ENCODE data around the gene PAX6.

The PAX6 gene

DNA sequence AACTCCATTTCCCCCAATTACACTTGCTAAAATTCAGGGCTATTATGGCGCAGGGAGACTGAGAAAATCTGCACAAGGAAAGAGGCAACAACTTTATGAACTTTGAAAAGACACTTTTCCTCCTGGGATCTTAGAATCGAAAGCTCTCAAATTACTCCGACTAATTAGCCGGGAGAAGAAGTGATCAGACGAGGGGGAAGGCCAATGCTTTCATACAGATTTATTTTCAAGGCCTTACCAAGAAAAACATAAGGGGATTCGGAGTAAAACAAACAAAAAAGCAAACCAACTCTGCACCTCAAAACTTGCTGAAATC, 1.6 kb downstream of the PAX6 start:
- no peak for DNase-seq (ENCODE audit: low read depth in 2 of 2, low spot score in 1 of 2)

DNA sequence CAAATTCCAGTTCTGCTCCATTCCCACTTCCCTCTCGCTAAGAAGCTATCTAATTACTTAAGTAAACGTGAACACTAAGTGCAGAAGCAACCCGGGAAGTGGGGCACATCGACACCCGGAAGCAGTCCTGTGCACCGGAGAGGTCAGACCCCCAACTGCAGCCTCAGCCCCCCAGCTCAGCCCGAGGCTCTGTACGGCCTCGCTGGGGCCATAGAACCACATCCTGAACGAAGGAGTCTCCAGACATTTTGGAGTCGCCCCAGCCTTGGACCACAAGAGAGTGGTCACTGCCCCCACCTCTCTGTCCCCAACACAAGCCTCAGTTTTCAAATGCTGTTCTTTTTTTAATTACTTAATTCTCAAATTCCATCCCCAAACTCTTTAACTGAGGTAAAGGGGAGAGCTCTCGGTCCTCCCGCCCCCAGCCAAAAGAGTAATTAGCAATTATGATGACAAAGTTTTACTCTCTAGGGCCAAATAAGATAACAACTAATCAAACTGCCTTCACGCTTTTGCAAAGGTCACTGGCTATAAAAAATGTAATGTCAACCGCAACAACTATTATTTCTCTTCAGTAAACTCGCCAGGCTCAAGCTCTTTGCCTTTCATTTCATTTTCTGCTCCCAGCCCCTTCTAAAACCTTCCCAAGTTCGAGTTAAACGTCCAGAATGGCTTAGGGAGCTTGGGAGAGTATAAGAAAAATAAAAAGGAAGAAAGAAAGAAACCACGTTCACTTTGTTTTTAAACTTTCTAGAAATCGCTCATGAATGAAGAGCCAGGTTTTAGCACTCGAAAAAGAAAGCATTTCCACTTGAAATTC, 2.2 kb downstream of the PAX6 start:
- no peak for DNase-seq (ENCODE audit: low read depth in 2 of 2, low spot score in 1 of 2)

DNA sequence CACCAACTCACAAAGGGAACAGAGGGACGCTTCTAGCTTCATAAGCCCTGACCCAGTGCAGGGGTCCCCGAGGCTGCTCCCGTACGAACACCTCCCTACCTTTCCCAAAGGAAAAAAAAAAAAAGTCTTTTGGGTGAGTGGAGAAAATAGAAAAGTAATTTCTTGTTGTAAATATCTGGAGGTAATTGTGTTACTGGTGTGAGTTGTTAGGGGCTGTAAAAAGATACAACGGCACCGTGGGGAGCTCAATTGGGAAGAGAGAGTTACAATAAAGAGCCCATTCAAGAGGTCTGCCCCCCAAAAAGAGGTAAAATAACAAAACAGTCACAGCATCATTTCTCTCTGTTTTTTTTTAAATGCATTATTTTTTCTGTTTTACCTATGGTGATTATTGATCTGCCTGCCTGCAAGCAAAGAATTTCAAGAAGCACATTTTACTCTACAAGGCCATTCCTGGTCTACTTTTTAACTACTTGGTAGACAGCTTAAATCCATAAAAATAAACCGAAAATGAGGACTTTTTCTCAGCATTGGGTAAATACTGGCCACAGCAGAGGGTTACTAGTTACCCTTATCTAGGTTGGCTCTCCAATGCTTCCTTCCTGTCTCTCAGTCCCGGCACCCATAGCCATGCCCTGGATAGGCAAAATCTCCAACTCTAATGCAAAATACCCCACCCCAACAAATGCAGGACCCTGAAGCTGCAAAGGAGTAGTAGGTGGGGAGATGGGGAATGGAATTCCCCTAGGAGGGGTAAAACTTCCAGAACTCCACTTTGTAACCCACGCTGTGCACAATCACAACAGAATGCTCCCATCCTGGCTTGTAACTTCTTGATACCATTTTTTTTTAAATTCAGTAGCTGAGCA, 3.1 kb downstream of the PAX6 start:
- DNase-seq (ENCODE audit: low read depth in 2 of 2, low spot score in 1 of 2), result no peak

DNA sequence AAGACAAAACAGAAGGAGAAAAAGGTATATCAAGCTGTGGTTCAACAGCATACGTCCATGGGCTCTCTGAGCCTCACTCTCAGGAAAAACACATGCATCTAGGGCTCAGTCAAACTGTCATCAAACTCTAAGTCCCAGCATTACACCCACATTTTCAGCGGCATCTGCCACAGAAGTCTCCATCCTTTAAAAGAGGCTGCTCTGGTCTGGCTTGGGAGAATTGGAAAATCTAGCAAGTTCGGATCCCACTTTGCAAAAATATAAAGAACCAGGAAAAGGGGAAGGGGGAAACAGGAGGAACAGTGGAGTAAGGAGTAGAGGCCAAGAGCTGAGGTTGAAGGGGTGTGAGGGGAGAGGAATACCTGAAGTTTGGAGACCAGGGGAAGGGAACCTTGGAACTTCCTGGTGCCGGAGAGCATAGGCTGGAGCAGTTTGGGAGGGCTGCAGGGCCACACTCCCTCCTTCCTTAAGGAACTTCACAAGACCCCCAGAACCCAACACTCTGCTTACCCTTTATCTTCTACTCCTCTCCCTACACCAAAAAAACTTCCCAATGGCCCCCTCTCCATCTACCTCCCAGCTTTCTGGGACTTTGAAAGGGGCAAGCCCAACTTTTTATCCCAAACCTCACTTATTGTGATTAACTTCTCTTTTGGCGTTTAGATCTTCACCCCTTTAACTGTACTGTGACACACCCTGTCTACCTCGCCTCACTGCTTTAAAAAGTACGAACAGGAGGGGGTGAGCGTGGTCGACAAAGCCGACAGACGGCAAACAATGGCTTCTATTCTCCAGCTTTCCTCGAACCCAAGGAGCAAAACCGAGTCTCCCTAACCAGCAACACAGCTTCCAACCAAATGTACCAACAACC, 4.0 kb downstream of the PAX6 start:
- DNase-seq (ENCODE audit: low read depth in 2 of 2, low spot score in 1 of 2), result no peak

DNA sequence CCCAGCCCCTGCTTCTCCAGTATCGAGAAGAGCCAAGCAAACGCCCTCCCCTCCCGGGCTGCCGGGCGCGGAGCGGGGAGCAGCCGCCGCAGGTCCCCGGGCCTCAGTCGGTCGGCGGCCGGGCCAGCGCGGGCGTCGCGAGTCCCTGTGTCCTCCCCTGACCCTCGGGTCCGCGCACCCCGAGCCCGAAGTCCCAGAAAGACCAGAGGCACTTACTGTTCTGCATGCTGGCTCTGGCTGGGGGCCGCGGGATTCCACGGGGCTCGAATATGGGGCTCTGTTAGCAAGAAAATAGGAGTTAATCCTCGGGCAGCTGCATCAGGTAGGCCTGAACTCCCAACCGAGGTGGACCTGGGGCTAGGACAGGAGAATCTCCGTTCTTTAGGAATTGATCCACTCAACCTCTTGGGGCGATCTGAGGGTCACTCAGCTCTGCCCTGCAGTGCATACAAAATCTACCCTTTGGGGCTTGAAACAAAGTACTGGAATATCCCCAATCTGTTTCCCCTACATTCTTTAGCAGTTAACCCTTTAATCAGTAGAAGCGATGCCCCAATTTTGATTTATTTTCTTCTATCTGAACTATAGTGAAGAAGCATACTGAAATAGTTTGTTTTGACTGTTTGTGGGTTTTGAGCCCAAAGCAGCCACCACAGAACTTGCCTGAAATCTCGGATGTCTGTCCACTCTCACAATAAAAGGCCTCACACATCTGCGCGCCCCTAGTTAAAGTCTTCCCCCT, 4.8 kb downstream of the PAX6 start:
- DNase-seq (ENCODE audit: low read depth in 2 of 2, low spot score in 1 of 2), result no peak

DNA sequence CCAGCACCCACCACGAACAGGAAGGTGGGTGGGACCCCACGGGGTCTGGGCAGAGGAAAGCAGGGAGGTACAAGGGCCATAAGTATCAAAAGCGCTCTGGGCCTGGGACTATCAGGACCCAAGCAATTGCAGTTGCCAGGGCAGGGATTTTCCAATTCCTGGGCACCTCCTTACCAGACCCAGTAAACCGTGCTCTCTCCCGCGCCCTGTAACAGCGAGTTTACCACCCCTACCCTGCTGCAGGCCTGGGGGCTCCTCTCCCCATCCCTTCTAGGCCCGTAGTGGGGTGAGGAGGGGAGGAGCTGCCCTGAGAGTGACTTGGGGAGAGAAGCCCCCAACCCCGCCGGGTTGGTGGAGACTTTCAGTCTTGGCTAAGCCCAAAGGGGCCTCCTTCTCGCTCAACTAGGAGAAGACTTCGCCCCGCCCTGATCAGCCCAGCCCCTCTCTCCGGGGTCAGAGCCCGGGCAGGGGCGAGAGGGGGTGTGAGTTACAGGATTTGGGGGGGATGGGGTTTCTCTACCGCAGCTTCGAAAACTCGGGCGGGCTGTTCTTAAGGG, 5.4 kb downstream of the PAX6 start:
- no peak for DNase-seq (ENCODE audit: low read depth in 2 of 2, low spot score in 1 of 2)

DNA sequence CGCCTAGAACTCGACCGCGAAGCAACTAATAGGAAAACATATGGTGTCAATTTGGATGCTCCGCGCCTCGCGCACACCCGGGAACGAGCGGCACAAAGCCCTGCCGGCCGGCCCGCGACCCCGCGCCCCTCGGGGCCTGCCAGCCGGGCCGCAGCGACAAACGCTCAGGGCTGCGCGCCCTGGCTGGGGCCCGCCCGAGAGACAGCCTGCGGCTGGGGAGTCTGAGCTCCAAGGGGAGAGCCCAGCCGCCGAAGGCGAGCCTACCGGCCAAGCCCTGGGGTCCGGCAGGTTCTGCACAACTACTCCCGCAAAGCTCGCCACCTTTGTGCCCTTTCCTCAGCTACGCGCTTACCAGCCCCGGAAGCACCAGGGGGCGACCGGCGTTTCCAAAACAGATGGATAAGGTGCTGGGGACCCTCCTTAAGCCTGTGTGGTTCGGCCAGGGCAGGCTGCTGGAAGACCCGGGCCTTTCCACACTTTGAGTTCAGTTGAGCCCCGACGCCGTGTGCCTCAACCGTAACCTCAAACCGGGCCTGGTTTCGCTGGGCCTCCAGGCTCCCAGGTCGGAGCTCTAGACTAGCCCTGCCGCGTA, 6.0 kb downstream of the PAX6 start:
- no peak for DNase-seq (ENCODE audit: low read depth in 2 of 2, low spot score in 1 of 2)

DNA sequence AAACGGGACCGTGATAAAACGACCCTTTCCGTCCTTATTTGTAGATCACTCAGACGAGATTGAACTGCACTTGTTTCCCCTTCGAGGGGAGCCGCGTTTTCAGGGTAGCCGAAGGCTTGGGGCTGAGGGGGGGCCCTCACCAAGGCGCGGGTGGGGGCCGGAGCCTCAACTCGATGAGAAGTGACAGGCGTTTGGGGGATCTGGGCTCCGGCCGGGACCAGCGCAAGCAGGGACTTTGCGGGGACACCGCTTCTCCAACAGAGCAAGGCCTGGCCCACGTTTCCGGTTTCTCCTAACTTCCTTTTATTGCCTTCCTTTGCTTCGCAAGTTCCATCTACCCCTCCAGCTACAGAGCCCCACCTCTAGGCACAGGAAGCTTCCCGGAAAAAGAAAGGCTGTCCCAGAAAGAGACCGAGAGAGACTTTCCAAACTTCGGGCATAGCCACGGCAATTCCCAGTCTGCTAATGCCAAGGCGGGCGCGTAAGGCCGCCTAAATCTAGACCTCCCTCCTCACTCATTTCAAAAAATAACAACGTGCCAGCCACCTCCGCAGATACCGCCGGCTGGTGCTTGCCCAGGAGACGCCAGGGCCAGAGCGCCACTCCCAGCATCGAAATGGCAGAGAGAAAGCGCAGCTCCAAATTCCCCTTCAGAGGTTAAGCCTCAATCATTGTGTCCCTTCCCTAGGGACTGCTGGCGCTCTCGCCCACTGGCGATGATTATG, 6.6 kb downstream of the PAX6 start:
- DNase-seq (ENCODE audit: low read depth in 2 of 2, low spot score in 1 of 2), result no peak

DNA sequence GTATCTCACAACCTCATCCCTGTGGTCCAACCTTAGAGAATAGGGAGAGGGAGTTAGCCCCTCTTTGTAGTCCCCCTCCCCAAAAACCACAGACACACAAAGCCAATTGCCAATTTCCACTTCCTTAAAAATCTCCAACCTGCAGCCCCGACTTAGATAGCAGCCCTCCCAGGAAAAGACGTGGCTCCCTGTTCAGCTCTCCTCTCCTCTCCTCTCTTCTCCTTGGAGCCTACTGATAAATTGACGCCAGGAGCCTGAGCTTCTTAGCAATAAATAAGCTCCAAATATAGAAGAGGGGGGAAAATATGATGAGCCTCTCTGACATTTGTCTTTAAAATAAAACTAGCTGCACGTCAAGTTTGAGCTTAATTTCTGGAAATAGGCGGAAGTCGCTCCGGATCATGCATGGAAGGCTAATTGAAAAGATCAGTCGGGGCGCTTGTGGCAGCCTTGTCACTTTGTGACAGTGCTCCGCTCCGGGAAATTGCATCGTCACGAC, 7.3 kb downstream of the PAX6 start:
- no peak for DNase-seq (ENCODE audit: low read depth in 2 of 2, low spot score in 1 of 2)

DNA sequence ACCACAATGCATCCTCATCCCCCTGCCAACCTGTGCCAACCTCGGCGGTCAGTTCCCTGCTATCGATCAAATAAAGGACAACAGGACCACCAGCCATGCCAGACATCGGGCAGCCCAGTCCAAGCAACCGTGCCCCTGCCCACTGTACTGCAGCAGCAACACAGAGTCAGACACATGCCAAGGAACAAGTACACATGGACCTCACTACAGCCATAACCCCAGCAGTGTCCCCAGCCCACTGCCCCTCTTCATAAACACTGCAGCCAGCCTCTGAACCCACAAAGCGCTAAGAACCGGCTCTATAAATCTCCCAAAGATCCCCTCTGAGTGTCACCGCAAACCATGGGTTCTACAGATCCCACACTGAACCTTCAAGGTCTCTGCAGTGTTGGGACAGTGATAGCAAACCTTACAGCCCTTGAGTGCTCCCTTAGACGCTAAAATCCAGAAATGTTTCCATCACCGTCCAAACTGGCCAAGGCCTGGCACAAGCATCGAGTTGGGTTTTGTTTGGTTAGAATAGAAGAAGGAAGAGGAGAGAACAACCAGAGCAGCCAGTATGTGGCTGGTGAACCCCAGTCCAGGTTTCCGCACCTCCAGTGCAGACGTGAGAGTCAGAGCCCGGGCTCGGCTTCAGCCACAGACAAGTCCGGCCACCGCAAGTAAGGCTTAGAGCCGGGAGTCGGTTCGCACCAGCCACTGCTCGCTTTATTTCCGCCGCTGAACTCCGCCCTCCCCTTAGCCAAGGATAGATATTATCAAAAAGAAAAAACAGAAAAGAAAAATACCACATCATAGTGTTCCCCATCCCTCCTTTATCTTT, 7.9 kb downstream of the PAX6 start:
- DNase-seq (ENCODE audit: low read depth in 2 of 2, low spot score in 1 of 2), result no peak

DNA sequence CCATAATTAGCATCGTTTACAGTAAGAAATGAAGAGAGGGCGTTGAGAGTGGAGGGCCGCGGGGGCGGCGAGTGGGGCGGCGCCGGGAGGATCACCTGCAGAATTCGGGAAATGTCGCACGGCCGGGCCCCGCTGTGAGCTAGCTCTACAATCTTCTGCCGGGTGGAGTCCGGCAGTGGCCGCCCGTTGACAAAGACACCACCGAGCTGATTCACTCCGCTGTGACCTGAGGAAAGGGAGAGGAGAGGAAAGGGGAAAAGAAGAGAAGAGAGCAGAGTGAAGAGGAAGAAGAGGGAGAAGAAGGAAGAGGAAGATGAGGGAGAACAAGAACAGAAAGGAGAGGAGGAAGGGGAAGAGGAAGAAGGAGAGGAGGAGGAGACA, 8.5 kb downstream of the PAX6 start:
- DNase-seq (ENCODE audit: low read depth in 2 of 2, low spot score in 1 of 2), result no peak

DNA sequence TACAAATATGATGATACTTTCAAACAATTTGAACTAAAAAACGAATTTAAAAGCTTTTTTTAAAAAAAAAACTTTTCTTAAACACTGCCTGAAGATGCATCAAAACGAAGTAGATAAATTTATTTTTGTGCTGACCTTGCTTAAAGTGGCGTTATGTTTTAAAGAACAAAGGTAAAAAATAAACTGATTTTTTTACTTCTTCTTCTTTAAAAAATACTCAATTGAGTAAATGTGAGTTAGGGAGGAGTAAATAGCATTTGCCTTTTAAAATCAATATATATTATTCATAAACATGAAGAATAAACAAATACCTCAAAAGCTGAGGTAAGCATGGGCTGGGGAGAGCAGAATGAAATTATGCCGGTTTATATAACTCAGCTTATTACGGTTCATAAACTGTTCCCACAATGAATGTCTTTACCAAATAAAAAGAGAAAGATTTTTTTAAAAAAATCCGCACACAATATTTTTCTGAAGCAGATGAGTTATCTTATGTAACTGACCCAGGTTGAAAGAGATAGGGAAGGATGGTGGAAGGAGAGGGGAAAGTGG, 9.0 kb downstream of the PAX6 start:
- no peak for DNase-seq (ENCODE audit: low read depth in 2 of 2, low spot score in 1 of 2)

DNA sequence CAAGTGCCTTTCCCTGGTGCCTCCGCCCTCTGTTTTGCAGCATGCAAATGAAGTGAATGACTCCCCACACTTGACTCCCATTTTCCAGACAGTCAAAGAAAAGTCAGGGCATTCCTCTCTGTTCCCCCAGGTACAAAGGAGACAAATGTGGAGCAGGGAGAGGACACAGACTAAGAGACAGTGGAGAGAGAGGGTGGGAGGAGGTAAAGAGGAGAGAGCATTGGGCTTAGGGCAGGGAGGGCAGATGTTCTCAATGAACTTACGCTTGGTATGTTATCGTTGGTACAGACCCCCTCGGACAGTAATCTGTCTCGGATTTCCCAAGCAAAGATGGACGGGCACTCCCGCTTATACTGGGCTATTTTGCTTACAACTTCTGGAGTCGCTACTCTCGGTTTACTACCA, 9.8 kb downstream of the PAX6 start:
- no peak for DNase-seq (ENCODE audit: low read depth in 2 of 2, low spot score in 1 of 2)

DNA sequence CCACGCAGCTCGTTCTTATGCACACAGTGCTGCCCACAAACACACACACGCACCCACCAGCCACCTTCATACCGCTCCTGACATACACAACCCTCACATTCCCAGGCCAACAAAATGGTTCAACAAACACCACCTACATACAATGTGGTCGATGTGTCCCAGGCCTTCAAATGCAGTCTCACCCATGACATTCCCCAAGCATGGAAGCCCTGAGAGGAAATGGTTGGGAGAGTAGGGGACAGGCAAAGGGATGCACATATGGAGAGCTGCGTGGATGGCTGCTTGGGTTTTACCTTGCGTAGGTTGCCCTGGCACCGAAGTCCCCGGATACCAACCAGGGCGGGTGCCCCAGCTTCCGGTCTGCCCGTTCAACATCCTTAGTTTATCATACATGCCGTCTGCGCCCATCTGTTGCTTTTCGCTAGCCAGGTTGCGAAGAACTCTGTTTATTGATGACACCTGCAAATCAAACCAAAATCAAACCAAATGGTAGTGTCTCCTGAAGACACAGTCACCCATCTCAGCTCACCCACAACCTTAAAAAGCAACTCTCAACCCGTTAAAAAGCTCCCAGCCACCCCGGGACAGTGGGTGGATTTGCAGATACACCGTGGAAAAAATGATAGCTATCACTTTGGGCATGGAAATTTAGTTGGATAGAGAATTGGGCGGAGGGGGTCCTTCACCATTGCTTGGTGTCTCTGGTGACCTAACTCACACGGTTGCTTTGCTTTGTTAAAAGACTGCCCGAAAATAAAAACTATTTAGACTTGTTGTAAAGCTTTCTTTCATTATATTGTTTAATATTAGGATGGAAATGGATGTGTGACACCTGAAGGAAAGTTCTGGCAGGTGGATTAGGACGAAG, 10.5 kb downstream of the PAX6 start:
- DNase-seq (ENCODE audit: low read depth in 2 of 2, low spot score in 1 of 2), result no peak

DNA sequence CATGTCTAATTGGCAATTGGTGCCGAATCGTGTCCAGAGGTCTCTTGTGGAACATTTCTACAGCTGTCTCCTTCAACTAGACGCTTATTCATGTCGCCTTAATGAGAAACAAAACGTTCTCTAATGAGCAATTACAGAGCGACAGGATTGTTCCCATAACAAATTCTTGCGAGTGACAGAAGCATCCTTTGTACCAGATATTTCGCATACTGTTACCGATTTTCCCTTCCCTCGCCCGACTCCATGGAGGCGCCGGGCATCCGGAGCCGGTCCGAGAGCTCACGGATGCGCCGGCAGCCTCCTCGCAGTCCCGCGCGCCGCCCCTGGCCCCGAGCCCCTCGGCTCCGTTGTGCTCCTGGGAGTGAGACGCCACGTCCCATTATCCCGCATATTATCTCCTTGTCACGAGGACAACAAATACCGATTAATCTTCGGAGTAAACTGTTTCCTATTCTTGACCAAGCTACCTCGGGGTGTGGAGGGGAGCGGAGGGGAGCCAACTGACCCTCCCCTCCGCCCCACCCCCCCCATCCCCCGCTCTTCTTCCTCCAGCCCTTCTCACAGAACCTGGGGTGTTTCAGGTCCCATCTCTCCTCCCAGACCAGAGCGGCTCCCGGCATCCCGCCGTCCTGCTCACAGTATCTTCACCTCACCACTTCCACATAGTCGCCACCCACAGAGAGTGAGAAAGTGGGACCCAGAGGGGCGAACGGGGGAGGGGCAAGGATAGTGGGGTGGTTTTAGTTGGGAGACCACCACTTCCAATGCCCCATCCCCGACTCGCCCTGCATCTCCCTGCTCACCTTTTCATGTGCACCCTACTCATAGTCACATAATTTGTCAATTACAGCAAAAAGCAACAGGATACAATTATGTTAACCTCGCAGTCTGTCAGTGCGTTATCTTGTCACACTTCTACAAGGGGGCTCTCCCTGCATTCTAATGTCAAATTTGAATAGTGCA, 11.4 kb downstream of the PAX6 start:
- DNase-seq (ENCODE audit: low read depth in 2 of 2, low spot score in 1 of 2), result no peak

Data from stimulated activated CD8-positive, alpha-beta memory T cell treated with anti-CD3 and anti-CD28 coated beads, Interleukin-4, amount 100 ng/mL, for 1 hour (primary cell).